SU-DHL-6 (cell line): ENCODE results near the gene EXOC4.

Source experiments
- EZH2phosphoT487 ChIP-seq: fragments of 200-600 bp; sonication (generic), shearing (Covaris generic); conservative IDR thresholded peaks from 2 replicates; pipeline ENCODE4 v1.6.1; 2018; ENCODE audit warnings: mild to moderate bottlenecking, antibody characterized with exemption, low read length, moderate library complexity, mixed read lengths
- TF ChIP-seq, protein P1 (sequence below): fragments of 200-600 bp; sonication (generic); IDR thresholded peaks from one replicate; pipeline ENCODE4 v1.5.1; 2017; ENCODE audit warnings: antibody characterized with exemption, mild to moderate bottlenecking, low read length, moderate library complexity; ENCODE audit not compliant: insufficient read depth, poor library complexity, severe bottlenecking

DNA sequence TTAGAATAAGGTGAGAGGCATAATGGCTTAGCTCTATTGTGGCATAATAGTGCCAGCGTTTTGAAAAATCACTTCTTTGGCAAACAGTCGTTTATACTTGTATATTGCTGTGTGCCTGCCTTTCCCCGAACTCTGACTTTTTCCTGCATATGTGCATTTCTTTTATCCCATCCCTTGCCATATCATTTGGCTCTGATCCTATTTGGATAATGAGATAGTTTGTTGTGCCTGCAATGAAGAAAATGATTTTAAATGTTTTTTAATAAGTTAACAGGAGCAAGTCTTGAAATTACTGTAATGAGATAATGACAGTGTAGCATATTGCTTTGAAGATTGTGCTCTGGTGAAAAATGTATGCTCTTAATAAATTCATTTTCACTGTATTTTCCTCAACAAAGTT, 586.2 kb downstream of the EXOC4 start:
- TF ChIP-seq, protein P1, sequence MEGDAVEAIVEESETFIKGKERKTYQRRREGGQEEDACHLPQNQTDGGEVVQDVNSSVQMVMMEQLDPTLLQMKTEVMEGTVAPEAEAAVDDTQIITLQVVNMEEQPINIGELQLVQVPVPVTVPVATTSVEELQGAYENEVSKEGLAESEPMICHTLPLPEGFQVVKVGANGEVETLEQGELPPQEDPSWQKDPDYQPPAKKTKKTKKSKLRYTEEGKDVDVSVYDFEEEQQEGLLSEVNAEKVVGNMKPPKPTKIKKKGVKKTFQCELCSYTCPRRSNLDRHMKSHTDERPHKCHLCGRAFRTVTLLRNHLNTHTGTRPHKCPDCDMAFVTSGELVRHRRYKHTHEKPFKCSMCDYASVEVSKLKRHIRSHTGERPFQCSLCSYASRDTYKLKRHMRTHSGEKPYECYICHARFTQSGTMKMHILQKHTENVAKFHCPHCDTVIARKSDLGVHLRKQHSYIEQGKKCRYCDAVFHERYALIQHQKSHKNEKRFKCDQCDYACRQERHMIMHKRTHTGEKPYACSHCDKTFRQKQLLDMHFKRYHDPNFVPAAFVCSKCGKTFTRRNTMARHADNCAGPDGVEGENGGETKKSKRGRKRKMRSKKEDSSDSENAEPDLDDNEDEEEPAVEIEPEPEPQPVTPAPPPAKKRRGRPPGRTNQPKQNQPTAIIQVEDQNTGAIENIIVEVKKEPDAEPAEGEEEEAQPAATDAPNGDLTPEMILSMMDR: no peak
- no peak for TF ChIP-seq EZH2phosphoT487
